Stimulated activated naive CD4-positive, alpha-beta T cell treated with Interleukin-2 at 50 U/mL for 16 hours (primary cell): ENCODE results near the gene BACH2.
A peak's percentile ranks its signal among the peaks of the same experiment; 100 is the strongest.
"Not testable (repeated sequence)": the region's sequence is repeated elsewhere in the genome, so short reads cannot be mapped to it uniquely, and the experiment has no call there.

Source experiments
- DNase-seq: peaks from one replicate; lab custom pipeline; 2025; lab: John Stamatoyannopoulos, UW

The BACH2 gene

DNA sequence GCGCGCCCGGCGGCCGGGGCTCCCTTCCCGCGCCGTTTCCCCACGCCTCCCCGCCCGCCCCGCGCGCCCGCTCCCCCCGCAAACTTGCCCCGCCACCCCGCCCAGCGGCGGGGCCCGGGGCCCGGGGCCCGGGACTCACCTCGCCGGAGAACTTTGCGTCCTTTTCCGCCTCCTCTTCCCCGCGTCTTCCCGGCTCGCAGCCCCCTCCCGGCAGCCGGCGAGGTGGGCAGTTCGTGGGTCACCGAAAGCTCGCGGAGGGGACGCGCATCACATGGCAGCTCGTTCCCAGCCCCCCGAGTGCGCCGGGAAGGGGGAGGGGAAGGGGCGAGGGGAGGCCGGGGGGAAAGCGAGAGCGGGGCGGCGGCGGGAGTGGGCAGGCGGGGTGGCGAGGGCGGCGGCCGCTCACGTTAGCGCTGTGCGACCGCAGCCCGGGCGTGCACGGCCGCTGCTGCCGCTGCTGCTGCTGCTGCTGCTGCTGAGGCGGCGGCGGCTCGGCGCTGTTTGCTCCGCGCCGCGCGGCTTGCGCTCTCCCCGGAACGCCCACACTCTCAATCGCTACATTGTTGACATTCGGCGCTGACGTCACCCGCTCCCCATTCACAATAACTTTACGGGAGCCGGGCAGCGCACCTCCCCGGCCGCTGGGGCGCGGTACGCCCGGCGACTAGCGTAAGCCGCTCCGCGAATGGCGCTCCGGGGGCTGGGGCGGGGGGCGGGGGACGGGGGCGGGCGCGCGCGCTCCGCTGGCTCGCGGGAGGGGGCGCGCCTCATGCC is at the start of gene BACH2:
TSS of gene BACH2 (minus strand) at position 503 of the 774 bp plus-strand sequence. CDS start 287,999 bp downstream, outside the sequence.
- peak; percentile 92 for DNase-seq

DNA sequence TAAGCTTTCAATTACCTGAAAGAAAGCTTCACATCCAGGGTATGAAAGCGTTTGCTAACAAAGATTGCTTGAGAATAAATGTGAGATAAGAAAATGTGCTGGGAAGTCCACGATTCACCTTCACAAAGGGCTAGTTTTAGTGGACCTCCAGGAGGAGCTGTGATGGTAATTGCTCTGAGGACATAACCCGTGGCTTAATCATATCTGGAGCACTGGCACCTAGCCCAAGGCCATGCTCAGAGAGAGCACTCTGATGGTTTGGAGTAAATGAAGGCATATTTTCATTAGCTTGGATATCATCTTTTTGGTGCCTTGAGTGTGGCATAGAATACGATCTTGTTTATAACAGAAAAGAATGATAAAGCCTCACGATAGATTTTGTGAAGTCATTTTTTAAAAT is 46.9 kb upstream of the BACH2 start:
- DNase-seq = no peak

DNA sequence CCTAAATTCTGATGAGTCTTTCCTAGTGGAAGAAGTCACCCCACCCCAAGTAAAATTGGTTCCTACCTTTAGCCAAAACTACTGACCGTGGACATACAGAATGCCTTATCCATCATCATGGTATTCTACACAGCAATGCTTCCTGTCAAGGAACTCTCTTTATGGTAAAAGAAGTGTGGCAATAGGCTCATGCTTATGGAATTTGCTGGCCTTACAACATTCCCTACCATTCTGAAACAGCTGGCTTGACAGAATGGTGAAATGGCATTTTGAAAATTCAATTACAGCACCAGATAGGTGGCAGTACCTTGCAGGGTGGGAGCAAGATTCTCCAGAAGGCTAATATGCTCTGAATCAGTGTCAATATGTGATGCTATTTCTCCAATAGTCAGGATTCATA is 41.8 kb upstream of the BACH2 start:
- no peak for DNase-seq

DNA sequence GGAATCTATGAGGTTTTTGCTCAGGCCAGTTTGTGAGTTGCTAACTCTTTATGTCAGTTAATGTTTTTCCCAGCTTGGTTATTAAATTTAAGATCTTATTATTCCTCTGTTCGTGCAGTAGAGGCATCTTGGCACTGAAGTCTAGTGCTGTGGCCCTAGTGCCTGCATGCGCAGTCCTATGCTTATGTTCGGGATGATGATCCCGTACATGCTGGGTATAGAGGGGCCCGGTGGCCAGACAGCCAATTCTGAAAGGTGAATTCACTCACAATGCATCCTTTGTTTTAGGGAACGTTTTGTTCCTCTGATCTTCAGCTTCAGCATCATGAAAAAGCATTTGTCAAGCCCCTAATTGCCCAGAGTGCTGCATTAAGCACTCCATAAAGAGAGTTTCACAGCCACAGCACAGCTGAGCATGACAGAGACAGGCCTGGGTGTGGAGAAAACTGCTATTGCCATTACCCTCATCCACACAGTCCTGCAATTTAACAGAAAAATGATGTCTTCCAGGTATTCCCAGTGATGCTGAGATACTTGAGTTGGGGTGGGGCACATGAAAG is 39.8 kb upstream of the BACH2 start:
- no peak for DNase-seq

DNA sequence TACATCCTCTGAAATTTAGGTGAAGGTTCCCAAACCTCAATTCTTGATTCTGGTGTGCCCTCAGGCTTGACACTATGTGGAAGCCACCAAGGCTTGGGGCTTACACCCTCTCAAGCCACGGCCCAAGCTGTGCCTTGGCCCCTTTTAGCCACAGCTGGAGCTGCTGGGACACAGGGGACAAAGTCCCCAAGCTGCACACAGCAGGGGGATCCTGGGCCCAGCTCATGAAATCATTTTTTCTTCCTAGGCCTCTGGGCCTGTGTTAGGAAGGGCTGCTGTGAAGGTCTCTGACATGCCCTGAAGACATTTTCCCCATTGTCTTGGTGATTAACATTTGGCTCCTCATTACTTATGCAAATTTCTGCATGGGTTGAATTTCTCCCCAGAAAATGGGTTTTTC is 37.3 kb upstream of the BACH2 start:
- no peak for DNase-seq

DNA sequence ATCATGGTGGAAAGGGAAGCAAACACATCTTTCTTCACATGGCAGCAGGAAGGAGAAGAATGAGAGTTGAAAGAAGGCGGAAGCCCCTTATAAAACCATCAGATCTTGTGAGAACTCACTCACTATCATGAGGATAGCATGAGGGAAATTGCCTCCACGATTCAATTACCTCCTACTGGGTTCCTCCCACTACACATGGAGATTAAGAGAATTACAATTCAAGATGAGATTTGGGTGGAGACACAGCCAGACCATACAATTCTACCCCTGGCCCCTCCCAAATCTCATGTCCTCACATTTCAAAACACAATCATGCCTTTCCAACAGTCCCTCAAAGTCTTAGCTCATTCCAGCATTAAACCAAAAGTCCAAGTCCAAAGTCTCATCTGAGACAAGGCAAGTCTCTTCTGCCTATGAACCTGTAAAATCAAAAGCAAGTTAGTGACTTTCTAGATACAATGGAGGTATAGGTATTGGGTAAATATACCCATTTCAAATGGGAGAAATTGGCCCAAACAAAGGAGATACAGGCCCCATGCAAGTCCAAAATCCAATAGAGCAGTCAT is 36.4 kb upstream of the BACH2 start:
- not testable (repeated sequence) for DNase-seq

DNA sequence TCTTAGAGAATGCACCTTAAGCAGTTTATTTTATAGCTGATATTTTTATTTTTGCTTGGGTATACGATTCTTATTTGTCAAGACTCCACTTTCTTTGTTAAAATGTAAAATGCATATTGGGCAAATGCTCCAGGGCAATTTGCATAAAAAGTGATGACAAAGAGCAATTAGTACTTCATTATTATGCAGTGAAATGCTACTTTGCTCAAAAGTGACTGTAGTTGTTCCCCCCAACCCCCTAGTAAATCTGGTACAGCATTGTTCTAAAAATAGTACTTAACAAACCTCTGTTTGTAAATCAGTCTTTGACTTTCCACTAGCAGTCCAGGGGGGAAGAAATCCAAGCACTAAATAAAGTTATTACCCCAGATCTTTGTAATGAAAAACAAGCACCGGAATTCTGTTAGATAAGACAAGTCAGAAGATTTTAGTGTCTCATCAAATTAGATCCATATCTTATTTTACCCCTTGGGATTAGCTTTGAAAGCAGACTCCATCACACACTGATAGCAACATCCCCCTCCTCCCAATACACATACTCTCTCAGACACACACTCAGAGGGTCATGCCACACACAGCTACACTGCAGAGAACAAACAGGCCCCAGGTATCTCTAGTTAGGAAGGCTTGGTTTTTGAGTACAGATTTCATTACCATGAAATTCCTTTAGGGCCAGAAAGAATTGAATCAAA is 32.9 kb upstream of the BACH2 start:
- no peak for DNase-seq

DNA sequence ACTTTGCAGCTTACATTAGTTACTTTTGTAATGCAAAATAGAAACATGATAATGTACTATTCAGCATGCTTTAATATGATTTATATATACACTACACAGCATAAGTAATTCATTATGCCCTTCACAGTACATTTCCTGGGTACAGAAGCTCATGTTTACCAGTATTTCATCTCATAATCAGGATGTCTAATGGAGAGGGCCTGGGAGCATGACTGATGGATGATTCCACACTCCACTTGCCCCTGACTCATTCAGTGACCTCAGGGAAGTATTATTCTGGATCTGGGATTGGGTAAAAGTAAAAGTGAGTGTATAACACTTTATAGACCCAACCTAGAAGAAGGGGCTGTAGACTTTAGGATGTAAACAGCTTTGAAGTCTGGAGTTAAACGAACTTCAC is 31.4 kb upstream of the BACH2 start:
- DNase-seq = no peak

DNA sequence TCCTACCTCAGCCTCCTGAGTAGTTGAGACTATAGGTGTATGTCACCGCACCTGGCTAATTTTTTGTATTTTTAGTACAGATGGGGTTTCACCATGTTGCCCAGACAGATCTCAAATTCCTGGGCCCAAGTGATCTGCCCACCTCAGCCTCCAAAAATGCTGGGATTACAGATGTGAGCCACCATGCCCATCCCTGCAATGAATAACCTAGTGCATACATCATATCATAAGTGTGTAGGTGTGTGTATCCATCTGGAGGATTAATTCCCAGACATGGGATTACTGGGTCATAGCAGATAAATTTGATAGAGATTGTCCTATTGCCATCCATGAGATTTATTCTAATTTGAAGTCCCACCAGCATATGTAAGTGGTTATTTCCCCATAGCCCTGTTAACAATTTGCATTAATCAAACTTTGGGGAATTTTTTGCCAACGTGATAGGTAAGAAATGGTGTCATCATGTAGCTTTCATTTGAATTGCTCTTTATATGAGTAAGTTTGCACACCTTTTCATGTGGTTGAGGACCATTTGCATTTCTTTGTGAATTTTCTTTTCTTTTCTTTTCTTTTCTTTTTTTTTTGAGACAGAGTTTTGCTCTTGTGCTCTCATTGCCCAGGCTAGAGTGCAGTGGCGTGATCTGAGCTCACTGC is 29.9 kb upstream of the BACH2 start:
- DNase-seq = no peak

DNA sequence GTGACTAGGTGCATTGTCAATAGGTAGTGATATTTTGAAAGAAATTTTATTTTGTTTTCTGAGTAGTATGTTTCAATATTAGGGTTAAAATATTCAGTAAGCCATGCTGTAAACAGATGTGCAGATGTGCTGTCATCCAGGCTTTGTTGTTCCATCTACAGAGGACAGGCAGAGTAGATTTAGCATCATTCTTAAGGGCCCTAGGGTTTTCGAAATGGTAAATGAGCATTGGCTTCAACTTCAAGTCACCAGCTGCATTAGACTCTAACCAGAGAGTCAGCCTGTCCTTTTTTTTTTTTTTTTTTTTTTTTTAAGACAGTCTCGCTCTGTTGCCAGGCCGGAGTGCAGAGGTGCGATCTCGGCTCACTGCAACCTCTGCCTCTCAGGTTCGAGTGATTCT is 27.1 kb upstream of the BACH2 start:
- DNase-seq = no peak

DNA sequence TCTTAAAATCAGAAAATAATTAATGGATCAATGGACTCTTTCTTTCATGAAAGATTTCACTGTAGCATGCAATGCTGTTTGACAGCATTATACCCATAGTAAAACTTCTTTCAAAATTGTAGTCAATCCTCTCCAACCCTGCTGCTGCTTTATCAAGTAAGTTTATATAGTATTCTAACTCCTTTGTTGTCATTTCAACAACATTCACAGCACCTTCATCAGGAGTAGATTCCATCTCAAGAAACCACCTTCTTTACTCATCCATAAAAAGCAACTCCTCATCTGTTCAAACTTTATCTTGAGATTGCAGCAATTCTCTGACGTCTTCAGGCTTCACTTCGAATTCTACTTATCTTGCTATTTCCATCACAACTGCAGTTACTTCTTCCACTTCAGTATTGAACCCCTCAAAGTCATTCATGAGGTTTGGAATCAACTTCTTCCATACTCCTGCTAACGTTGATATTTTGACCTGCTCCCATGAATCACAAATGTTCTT is 26.4 kb upstream of the BACH2 start:
- no peak for DNase-seq

DNA sequence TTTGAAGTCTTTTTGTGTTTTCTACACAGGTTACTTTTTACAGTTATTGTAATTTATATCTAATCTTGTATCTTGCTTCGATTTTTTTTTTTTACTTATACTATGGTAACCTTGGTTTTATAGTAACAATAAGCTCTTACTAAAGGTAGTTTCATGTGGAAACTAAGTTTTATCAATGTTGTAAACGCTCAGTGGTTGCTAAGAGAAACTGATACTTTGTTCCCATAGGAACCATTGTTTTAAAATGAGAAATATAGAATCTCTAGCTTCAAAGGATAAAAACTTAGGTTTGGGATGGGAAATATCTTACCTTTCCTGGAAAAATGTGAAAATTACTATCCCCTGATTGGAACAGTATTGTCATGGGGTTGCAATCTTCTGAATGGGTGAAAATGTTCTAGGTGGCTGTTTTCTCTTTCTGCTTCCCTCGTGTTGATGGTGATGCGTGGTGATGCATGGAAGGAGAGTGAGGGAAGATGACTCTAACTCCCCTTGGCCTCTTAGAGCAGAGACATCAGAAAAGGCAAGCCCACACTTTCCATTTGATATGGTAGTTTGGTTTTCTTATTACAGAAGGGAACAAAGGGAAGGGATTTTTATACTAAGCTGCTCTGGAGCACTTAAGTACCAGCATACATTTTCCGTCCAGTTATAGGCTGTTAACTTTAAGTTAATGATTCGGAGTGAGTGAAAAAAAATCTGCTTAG is 23.5 kb upstream of the BACH2 start:
- peak; percentile 7 for DNase-seq

DNA sequence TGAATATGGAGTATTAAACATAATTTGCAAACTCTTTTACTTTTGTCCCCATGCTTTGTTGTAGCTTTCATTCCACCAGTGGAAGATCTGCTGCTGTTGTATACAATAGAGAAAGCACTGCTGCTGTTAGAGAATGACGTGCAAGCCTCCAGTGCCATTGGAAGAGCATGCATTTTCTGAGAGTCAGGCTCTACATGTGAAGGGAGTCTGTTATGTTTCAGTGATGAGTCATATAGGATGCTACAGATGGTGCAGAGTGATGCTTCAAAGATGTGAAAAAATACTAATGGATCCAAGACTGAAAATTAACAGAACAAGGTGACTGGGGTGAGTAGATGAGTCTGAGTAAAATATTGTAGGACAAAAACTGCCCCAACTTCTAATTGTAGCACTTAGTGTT is 22.4 kb upstream of the BACH2 start:
- no peak for DNase-seq

DNA sequence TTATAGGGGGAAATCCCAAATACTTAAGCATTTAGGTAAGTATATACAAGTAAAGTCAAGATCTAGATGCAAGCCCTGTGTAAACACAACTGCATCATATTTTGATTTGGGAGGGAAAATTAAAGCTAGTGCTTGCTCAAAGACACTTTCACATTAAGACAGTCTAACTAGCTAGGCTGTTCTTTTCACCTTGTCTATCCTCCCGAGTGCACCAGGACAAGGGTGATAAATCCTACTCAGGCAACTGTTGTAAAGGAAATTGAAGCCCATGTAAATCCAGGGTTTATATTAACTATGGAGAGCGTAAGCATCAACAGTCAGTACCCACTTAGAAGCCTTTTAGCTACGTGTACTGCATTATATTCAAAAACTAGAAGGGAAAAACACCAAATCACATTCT is 19.3 kb upstream of the BACH2 start:
- no peak for DNase-seq

DNA sequence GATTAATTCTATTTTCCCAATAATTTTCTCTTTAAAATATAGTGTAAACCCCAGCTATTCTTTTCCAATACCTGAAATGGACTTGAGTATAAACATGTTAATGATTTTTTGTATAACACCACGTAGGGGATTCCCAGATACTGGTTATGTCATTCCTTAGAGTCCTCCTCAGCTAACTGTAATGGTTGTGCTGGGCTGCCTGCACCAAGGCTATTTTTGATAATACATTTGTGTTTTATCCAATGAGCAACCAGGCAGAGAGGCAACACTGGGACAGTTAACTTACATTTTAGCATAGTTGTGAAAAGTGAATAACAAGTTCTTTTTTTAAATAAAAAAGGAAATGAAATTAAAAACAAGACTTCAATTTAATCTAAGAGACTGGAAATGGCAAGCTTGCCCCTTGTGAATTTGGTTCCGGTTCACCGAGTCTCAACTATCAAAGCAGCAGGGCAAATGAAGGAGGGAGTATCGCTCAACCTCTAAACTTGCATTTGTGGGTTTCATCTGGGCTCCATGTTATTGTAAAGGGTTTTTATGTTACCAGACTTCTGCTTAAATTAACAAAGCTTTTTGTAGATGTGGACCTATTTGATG is 18.8 kb upstream of the BACH2 start:
- no peak for DNase-seq

DNA sequence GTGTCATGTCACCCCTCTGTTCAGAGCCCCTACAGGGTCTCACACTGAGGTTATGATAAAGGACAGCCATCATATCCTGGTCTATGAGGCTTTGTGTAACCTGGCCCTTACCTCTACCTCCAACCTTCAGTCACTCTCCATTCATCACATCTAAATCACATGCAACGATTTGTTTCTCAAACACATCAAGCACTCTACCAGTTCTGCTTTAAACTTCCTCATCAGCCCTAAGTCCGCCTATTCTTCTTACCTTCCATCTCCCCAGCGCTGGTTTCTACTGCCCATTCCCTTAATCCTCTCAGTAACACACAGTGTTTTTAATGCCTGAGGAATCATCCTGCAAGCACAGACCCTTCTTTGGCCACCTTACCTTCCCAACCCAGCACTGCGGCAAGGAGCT is 17.9 kb upstream of the BACH2 start:
- DNase-seq = no peak

DNA sequence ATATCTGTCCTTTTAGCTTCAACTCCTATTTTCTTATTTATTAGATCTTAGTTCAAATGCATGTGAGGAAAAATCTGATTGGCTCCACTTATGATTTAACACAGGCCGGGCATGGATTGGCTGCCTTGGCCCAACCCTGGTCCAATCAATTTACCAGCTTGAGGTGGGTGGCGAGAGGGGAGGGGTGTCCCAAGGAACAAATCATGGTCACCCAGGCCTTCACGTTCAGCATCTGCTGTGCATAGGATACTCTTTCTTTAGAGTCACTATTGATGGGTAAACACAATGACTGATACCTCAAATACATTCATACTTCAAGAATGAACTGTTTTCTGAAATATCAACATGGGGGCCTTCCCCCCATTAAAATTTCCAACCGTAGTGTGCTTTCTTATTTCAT is 14.9 kb upstream of the BACH2 start:
- DNase-seq = no peak

DNA sequence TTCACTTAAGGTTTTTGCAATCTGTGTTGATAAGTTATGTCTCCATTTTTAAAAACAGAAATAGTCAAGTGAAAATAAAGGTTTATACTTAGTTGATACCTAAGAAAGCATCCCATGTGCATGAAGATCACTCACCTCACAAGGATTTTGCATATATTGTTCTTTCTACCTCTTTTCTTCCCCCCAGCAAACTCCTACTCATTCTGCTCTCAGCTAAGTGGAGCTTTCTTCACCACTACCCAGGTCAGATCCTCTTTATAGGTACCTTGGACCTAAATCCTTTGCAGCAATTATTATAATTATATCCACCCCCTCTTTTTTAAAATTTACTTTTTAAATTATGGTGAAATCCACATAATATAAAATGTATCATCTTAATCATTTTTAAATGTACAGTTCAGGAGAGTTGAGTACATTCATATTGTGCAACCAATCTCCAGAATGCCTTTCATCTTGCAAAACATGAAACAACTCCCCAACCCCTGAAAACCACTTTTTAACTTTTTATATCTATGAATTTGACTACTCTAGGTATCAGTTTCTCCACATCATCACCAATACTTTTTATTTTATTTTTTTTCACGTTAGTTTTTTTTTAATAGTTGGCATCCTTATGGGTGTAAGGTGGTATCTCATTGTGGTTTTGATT is 9.3 kb upstream of the BACH2 start:
- DNase-seq = no peak

DNA sequence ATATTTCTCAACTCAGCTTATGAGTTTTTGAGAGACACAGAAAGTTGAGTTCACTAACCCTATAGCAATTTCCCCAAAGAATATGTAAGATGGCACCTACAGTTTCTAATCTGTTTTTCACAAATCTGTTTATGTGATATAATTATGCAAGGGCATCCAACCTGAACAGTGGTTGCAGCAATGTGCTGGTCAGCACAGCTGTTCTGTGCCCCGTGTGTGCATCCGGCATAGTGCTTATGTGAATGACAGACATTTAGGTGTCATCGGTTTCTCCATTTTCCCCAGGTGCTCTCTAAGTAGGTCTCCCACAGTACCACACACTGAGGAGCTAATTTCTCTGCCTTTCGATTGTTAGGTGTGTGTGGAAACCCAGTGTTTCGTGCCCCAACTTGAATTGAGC is 7.7 kb upstream of the BACH2 start:
- no peak for DNase-seq

DNA sequence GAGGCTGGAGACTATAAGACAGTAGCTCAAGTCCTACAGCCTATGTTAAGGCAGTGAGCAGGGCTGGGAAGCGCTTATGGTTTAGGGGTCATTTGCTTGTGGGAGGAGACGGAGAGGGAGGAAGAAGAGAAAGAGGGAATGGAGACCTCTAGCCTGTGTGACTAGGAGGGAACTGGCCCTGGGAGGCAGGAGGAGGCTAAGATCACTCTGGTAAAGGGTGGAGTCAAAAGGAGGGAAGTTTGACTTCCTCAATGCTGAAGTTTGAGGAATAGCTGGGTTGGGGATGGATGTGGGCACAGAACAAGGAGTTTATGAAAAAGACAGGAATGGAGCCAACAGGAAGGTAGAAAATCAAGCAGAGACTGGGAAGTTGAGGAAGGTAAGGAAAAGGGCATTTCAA is 6.4 kb upstream of the BACH2 start:
- DNase-seq = no peak

DNA sequence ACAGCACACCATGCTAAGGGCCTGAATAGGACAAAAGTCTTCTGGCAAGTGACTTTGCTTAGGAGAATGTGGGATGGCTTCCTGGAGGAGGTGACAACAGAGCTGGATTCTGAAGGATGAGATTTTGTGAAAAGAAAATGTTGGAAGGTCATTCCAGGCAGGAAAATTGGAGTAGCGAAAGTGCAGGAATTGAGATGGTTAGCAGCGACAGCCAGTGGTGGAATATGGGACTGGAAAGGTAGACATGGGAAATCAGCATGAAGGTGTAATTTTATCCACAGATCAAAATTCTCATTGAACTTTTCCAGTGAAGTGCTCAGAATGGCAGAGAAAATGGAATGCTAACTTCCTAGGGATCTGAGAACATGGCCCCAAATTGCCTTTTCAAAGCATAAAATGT is 5.7 kb upstream of the BACH2 start:
- DNase-seq = no peak
